Measurements from ENCODE around the gene TMTC4.
A peak's percentile ranks its signal among the peaks of the same experiment; 100 is the strongest.

The TMTC4 gene

DNA sequence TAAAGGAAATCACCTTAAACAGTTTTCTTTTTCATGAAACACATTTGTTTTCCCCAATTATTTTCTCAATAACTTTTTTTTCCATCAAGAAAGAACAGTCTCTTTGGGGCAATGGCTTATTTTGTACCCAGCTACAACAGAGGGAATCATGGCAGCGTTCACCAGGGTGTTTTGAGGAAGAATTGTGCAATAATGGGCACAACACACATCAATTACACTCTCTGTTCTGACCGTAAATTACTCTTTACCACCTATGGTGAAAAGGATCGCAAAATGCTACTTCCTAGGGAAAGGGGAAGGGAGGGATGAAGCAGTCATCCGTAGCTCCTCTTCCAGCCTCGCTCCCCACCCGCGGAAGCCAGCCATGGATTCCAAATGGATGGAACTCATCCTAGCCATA, 38.6 kb downstream of the TMTC4 start:
- no peak for ATAC-seq
- TF ChIP-seq OSR1 (CRISPR knock-in tag; IDR thresholded peaks at IDR 0.05) (no peak), RARB (CRISPR knock-in tag; IDR thresholded peaks at IDR 0.05) (no peak), GLIS3 (CRISPR knock-in tag; IDR thresholded peaks at IDR 0.05) (no peak), TCF4 (CRISPR knock-in tag; IDR thresholded peaks at IDR 0.05; ENCODE audit: borderline replicate concordance) (no peak), BACH2 (CRISPR knock-in tag; IDR thresholded peaks at IDR 0.05; ENCODE audit: borderline replicate concordance) (no peak), CSDC2 (CRISPR knock-in tag; IDR thresholded peaks at IDR 0.05) (no peak), ZNF8 (CRISPR knock-in tag; IDR thresholded peaks at IDR 0.05) (no peak), ARNTL (CRISPR knock-in tag; IDR thresholded peaks at IDR 0.05; ENCODE audit: borderline replicate concordance, low read depth) (no peak), ESRRG (CRISPR knock-in tag; IDR thresholded peaks at IDR 0.05) (no peak), TOX (CRISPR knock-in tag; IDR thresholded peaks at IDR 0.05; ENCODE audit: borderline replicate concordance) (no peak), PPARA (CRISPR knock-in tag; IDR thresholded peaks at IDR 0.05; ENCODE audit: borderline replicate concordance) (no peak)
- TF ChIP-seq, protein P1, sequence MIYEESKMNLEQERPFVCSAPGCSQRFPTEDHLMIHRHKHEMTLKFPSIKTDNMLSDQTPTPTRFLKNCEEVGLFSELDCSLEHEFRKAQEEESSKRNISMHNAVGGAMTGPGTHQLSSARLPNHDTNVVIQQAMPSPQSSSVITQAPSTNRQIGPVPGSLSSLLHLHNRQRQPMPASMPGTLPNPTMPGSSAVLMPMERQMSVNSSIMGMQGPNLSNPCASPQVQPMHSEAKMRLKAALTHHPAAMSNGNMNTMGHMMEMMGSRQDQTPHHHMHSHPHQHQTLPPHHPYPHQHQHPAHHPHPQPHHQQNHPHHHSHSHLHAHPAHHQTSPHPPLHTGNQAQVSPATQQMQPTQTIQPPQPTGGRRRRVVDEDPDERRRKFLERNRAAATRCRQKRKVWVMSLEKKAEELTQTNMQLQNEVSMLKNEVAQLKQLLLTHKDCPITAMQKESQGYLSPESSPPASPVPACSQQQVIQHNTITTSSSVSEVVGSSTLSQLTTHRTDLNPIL (CRISPR knock-in tag; IDR thresholded peaks at IDR 0.05; ENCODE audit: low read depth), result no peak
- TF ChIP-seq, protein P2, sequence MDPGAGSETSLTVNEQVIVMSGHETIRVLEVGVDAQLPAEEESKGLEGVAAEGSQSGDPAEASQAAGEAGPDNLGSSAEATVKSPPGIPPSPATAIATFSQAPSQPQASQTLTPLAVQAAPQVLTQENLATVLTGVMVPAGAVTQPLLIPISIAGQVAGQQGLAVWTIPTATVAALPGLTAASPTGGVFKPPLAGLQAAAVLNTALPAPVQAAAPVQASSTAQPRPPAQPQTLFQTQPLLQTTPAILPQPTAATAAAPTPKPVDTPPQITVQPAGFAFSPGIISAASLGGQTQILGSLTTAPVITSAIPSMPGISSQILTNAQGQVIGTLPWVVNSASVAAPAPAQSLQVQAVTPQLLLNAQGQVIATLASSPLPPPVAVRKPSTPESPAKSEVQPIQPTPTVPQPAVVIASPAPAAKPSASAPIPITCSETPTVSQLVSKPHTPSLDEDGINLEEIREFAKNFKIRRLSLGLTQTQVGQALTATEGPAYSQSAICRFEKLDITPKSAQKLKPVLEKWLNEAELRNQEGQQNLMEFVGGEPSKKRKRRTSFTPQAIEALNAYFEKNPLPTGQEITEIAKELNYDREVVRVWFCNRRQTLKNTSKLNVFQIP (CRISPR knock-in tag; IDR thresholded peaks at IDR 0.05; ENCODE audit: borderline replicate concordance, low read depth), result no peak

DNA sequence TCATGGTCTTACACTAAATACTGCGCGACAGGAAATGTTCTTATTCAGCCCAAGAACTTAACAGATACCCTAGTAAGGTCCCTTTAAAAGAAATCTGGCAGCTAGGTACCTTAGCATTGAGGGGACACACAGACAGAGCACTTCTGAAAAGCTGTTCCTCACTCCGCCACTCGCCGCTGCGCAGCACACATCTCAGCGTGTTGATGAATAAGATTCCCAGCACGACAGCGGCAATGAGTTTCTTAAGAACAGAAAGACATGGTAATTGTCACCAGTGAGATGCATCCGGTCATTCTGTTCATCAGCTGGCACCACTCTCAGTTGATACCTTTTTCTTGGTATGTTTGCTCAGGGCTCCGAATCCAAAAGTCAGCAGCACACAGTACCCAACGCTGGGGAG, 39.9 kb downstream of the TMTC4 start:
- no peak for TF ChIP-seq OSR1 (CRISPR knock-in tag; IDR thresholded peaks at IDR 0.05)
- no peak for TF ChIP-seq RARB (CRISPR knock-in tag; IDR thresholded peaks at IDR 0.05)
- no peak for TF ChIP-seq ZNF8 (CRISPR knock-in tag; IDR thresholded peaks at IDR 0.05)
- TF ChIP-seq TCF4 (CRISPR knock-in tag; IDR thresholded peaks at IDR 0.05; ENCODE audit: borderline replicate concordance), result no peak
- TF ChIP-seq ZFP30 (CRISPR knock-in tag; IDR thresholded peaks at IDR 0.05), result no peak
- TF ChIP-seq GLIS3 (CRISPR knock-in tag; IDR thresholded peaks at IDR 0.05), result no peak
- TF ChIP-seq SNAI2 (CRISPR knock-in tag; IDR thresholded peaks at IDR 0.05), result no peak
- TF ChIP-seq CSDC2 (CRISPR knock-in tag; IDR thresholded peaks at IDR 0.05), result no peak
- no peak for ATAC-seq

DNA sequence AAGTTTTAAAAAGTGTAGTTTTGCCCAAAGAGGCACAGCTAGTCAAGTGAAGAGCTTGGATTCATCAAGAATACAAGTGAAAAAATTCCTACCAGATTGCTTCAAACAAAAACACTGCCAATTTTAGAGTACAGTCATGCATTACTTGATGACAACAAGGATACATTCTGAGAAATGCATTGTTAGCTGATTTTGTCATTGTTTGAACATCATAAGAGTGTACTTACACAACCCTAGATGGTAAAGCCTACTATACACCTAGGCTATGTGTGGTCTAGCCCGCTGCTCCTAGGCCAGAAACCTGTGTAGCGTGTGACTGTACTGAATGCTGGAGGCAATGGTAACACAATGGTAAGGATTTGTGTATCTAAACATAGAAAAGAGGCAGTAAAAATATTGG, 41.1 kb downstream of the TMTC4 start:
- ATAC-seq, result peak; percentile 74
- TF ChIP-seq TOX (CRISPR knock-in tag; IDR thresholded peaks at IDR 0.05; ENCODE audit: borderline replicate concordance) (no peak), CSDC2 (CRISPR knock-in tag; IDR thresholded peaks at IDR 0.05) (no peak), GLIS3 (CRISPR knock-in tag; IDR thresholded peaks at IDR 0.05) (no peak), ZFP3 (CRISPR knock-in tag; IDR thresholded peaks at IDR 0.05) (no peak), ARNTL (CRISPR knock-in tag; IDR thresholded peaks at IDR 0.05; ENCODE audit: borderline replicate concordance, low read depth) (no peak), ZNF8 (CRISPR knock-in tag; IDR thresholded peaks at IDR 0.05) (no peak), ZFP30 (CRISPR knock-in tag; IDR thresholded peaks at IDR 0.05) (no peak), PPARA (CRISPR knock-in tag; IDR thresholded peaks at IDR 0.05; ENCODE audit: borderline replicate concordance) (no peak), RARB (CRISPR knock-in tag; IDR thresholded peaks at IDR 0.05) (no peak), ESRRG (CRISPR knock-in tag; IDR thresholded peaks at IDR 0.05) (no peak)
- TF ChIP-seq, protein P2 (CRISPR knock-in tag; IDR thresholded peaks at IDR 0.05; ENCODE audit: borderline replicate concordance, low read depth), result no peak
- TF ChIP-seq, protein P3, sequence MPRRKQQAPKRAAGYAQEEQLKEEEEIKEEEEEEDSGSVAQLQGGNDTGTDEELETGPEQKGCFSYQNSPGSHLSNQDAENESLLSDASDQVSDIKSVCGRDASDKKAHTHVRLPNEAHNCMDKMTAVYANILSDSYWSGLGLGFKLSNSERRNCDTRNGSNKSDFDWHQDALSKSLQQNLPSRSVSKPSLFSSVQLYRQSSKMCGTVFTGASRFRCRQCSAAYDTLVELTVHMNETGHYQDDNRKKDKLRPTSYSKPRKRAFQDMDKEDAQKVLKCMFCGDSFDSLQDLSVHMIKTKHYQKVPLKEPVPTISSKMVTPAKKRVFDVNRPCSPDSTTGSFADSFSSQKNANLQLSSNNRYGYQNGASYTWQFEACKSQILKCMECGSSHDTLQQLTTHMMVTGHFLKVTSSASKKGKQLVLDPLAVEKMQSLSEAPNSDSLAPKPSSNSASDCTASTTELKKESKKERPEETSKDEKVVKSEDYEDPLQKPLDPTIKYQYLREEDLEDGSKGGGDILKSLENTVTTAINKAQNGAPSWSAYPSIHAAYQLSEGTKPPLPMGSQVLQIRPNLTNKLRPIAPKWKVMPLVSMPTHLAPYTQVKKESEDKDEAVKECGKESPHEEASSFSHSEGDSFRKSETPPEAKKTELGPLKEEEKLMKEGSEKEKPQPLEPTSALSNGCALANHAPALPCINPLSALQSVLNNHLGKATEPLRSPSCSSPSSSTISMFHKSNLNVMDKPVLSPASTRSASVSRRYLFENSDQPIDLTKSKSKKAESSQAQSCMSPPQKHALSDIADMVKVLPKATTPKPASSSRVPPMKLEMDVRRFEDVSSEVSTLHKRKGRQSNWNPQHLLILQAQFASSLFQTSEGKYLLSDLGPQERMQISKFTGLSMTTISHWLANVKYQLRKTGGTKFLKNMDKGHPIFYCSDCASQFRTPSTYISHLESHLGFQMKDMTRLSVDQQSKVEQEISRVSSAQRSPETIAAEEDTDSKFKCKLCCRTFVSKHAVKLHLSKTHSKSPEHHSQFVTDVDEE (CRISPR knock-in tag; IDR thresholded peaks at IDR 0.05), result no peak
- TF ChIP-seq, protein P4, sequence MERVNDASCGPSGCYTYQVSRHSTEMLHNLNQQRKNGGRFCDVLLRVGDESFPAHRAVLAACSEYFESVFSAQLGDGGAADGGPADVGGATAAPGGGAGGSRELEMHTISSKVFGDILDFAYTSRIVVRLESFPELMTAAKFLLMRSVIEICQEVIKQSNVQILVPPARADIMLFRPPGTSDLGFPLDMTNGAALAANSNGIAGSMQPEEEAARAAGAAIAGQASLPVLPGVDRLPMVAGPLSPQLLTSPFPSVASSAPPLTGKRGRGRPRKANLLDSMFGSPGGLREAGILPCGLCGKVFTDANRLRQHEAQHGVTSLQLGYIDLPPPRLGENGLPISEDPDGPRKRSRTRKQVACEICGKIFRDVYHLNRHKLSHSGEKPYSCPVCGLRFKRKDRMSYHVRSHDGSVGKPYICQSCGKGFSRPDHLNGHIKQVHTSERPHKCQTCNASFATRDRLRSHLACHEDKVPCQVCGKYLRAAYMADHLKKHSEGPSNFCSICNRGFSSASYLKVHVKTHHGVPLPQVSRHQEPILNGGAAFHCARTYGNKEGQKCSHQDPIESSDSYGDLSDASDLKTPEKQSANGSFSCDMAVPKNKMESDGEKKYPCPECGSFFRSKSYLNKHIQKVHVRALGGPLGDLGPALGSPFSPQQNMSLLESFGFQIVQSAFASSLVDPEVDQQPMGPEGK (CRISPR knock-in tag; IDR thresholded peaks at IDR 0.05; ENCODE audit: borderline replicate concordance), result no peak
